HFF-Myc (cell line): ENCODE results near the gene FOXP1.

ENCODE experiments used
- DNase-seq: peaks from one replicate; pipeline ENCODE4 v3.0.0-alpha.2; 2011; ENCODE audit warnings: low read depth; ENCODE audit errors: extremely low read depth
- H3K4me3 ChIP-seq: replicated peaks from 2 replicates; pipeline ENCODE4 v1.5.1; 2011; ENCODE audit warnings: low read depth, mild to moderate bottlenecking, control low read depth, low read length
- TF ChIP-seq, protein P1 (sequence below): IDR thresholded peaks from 2 replicates; pipeline ENCODE4 v1.5.1; 2012; ENCODE audit warnings: mild to moderate bottlenecking, low read depth, low read length, control low read depth; ENCODE audit errors: missing control alignments

The FOXP1 gene

DNA sequence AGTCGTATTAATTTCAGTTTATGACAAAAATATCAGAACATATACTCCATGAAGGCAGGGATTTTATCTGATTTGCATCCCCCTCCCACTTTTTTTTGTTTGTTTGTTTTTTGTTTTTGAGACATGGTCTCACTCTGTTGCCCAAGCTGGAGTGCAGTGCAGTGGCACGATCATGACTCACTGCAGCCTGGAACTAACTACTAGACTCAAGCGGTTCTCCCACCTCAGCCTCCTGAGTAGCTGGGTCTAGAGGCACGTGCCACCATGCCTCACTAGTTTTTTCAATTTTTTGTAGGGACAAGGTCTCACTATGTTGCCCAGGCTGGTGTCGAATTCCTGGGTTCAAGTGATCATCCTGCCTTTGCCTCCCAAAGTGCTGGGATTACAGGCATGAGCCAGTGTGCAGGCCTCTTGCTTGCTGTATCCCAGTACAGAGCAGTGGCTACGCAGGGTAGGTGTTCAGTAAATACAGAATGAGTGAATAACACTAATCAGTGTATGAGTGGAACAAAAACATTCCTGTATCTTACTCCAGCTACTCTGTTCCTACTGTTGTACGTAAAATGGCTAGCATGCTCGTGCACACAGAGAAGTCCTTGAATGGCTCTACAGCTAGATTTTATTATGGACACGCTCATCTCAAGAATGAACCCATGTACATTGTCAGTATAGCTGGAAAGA is 272.4 kb downstream of the FOXP1 start:
- peak; percentile 21 for DNase-seq
- TF ChIP-seq, protein P1, sequence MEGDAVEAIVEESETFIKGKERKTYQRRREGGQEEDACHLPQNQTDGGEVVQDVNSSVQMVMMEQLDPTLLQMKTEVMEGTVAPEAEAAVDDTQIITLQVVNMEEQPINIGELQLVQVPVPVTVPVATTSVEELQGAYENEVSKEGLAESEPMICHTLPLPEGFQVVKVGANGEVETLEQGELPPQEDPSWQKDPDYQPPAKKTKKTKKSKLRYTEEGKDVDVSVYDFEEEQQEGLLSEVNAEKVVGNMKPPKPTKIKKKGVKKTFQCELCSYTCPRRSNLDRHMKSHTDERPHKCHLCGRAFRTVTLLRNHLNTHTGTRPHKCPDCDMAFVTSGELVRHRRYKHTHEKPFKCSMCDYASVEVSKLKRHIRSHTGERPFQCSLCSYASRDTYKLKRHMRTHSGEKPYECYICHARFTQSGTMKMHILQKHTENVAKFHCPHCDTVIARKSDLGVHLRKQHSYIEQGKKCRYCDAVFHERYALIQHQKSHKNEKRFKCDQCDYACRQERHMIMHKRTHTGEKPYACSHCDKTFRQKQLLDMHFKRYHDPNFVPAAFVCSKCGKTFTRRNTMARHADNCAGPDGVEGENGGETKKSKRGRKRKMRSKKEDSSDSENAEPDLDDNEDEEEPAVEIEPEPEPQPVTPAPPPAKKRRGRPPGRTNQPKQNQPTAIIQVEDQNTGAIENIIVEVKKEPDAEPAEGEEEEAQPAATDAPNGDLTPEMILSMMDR: no peak
- H3K4me3 ChIP-seq: no peak overlapping the region

DNA sequence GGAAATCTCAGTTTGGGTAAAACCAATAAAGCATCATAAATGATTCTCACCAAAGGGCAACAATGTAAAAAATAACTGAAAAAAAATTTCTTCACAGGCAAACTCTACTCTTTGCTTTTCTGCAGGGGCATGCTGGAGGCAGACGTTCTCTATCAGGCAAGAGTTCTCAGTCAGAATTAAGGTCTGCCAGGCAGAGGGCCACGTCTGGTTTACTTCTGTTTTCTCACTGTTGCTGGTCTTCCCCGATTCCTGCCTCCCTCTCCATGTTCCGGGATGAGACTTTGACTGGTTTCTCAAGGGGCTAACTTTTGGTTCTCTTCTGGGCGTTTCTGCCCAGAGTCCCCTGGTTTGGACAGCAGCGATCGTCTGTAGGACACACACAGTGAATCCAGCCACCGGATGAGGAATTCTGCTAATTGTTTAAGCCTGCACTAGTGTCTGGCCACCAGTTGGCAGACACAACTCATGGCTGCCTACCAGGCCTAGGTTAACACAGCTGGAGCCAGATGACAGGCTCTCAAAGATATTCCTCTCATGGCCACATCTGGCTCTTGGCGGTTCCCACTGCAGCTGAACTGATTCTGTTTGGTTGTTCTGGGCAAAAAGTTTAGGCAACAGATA is 273.1 kb downstream of the FOXP1 start:
- peak; percentile 59 for DNase-seq
- no peak overlapping the region for H3K4me3 ChIP-seq
- TF ChIP-seq, protein P1: peak; percentile 22

DNA sequence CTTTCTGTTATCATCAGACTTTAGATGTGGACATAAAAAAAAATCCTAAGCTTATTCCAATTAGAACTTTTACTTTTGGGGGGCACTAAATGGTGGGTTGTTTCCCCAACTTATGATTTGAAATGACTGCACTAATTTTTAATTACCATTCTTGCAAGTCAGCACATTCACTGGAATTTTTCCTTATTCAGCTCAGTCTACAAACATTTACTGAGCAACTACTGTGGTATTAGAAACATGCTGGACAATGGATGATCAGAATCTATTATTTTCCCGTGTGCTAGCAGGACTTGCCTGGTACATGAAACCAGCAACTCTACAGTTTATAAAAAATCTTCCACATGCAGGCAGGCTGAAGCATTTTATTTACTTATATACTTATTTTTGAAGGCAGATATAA is 273.6 kb downstream of the FOXP1 start:
- DNase-seq: no peak
- no peak overlapping the region for H3K4me3 ChIP-seq
- TF ChIP-seq, protein P1: no peak

DNA sequence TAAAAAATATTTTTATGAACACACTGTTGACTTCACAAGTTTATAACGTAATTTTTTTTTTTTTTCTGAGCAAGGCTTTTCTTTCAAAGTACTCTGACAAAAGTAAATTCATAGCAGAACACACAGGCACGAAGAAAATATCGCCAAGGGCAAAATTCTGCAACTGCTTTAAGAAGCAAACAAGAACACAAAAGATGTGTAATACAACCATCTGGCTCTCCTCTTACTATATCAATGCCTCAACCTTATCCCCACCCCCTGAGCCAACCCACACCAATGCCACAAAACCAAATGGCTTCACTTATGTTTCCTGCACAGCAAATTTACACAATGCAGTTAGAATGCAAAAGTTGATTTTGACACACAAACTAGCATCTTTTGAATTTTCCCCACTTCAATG is 274.2 kb downstream of the FOXP1 start:
- no peak overlapping the region for H3K4me3 ChIP-seq
- no peak for DNase-seq
- TF ChIP-seq, protein P1: no peak

DNA sequence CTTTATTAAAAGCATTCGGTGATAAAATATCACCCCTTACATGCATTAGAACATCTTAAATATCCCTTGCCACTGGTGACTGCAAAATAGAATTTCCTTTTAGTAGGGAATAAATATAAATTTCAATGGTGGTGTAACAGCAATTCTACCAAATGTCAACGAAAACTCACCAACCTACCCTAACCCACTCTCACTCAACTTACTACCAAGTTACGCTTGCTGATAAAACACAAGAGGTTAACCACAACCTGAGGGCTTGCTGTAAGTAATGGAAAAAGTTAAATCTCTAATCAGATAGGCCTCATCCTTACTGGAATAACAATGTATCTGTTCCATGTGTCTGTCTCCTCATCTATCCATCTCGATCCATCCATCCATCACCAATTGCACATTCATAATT is 274.7 kb downstream of the FOXP1 start:
- TF ChIP-seq, protein P1: no peak
- H3K4me3 ChIP-seq: no peak overlapping the region
- DNase-seq: no peak

DNA sequence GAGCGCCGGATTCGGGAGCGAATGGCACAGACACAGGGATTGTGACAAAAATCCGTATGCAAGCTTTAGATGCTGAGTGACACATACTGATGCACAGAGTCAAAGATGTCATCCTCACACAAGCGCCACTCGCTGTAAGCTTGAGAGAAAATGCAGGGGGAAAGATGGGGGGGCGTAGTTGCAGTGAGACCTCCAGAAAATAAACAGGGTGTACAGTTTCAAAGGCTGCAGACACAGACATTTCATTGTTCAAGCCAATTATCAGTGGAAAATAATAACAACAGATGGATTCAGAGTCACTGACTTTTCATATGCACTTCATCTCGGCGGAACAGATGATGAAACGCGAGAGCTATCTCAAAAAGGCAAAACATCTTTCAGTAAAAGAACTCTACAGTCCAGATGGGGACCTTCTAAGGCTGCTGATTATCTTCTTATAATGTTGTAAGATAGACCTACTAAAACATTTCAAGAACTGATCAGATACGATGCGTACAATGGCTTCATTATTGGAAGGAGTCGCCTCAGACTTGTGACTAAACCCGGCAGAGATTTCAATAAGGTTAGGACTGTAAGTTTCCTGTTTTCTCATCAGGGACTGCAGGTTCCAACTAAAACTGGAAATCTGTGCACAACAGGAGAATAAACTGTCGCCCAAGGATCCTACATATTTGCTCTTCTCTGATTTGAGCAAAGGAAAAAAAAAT is 275.4 kb downstream of the FOXP1 start:
- no peak overlapping the region for H3K4me3 ChIP-seq
- DNase-seq: no peak
- TF ChIP-seq, protein P1: no peak
